Naive thymus-derived CD8-positive, alpha-beta T cell (primary cell): Measurements from ENCODE around the gene RAB11FIP2. TPM values are rescaled to one million over a fixed set of nuclear protein-coding genes. Genes with fewer than 3 reads are reported as not detected.

Experiments
- ATAC-seq, 2 donors: fragments of 150-1000 bp; cut with Tn5 transposase in 1 of 2; sonication (Bioruptor Pico), chemical (Tn5 transposase) in 1 of 2; 1 replicate in 1 of 2; 2 replicates in 1 of 2; pipeline ENCODE4 v1.10.0; 2021; ENCODE audit warnings: mild to moderate bottlenecking in 2 of 2, moderate library complexity in 2 of 2
- POLR2A ChIA-PET: fragments of 350-600 bp; sonication (Branson Sonifier 250); formaldehyde crosslinking; loops from one replicate; lab custom pipeline; 2021; ENCODE audit warnings: antibody characterized with exemption; lab: Charles Lee
- DNase-seq, 10 donors: peaks; one replicate each; pipeline versions ENCODE4 v3.0.0 to v3.0.0-alpha.2; 2020 to 2022
- H3K27ac Mint-ChIP-seq, 10 donors: one replicate each; pipeline ENCODE4 v1.8.0; 2020 to 2022; ENCODE audit warnings: mild to moderate bottlenecking in 10 of 10, mixed read lengths in 10 of 10, moderate library complexity in 4 of 10, inconsistent platforms in 1 of 10
- H3K27me3 Mint-ChIP-seq, 5 donors: one replicate each; pipeline ENCODE4 v1.8.0; 2021 to 2022; ENCODE audit warnings: mixed read lengths in 5 of 5
- H3K36me3 Mint-ChIP-seq, 3 donors: one replicate each; pipeline ENCODE4 v1.8.0; 2020 to 2022; ENCODE audit warnings: mixed read lengths in 3 of 3, mild to moderate bottlenecking in 2 of 3, inconsistent platforms in 1 of 3
- H3K4me1 Mint-ChIP-seq, 4 donors: one replicate each; pipeline ENCODE4 v1.8.0; 2021 to 2022; ENCODE audit warnings: mixed read lengths in 4 of 4
- H3K4me3 Mint-ChIP-seq, 10 donors: one replicate each; pipeline ENCODE4 v1.8.0; 2020 to 2022; ENCODE audit warnings: mild to moderate bottlenecking in 10 of 10, mixed read lengths in 10 of 10, moderate library complexity in 6 of 10, inconsistent platforms in 1 of 10
- H3K9me3 Mint-ChIP-seq, 9 donors: one replicate each; pipeline ENCODE4 v1.8.0; 2020 to 2022; ENCODE audit warnings: mixed read lengths in 9 of 9, mild to moderate bottlenecking in 3 of 9, inconsistent platforms in 1 of 9, moderate library complexity in 1 of 9
- polyA plus RNA-seq, 3 donors: library from polyadenylated mRNA; unstranded; fragments of 300-500 nt; fragmentation: Illumina TruSeq; gene quantifications; one replicate each; pipeline ENCODE4 v1.2.3, GENCODE V29; 2021
- total RNA-seq, 8 experiments: library from RNA in 2 of 8; stranded (reverse) in 2 of 8; gene quantifications; one replicate each; pipeline ENCODE4 v1.2.3 and lab custom pipeline; 2021 to 2026

The RAB11FIP2 gene
- total and polyA plus RNA-seq, 5 experiments from 2014 or later: 6.9 to 26.6 (median 11.3) TPM

- no peaks in the 10 kb centered on the region for H3K4me1 Mint-ChIP-seq
- no peak for DNase-seq
- H3K4me3 Mint-ChIP-seq: no peak overlapping the region
- H3K36me3 Mint-ChIP-seq: peaks cover 0 to 6% (median 0%) of the 10 kb centered on the region in 3 donors
- ATAC-seq: no peak
- peaks cover 10 to 28% (median 20%) of the 10 kb centered on the region in 5 donors for H3K27me3 Mint-ChIP-seq
- H3K27ac Mint-ChIP-seq: no peak overlapping the region
- peaks cover 0 to 8% (median 0%) of the 10 kb centered on the region in 9 donors for H3K9me3 Mint-ChIP-seq
- POLR2A ChIA-PET: no interaction called here
These were observed 78.2 kb downstream of the RAB11FIP2 start for GRCh38 chr10:117968354-117969182.

- Mint-ChIP-seq H3K9me3 (peaks cover 0 to 8% (median 0%) of the 10 kb centered on the region in 9 donors), H3K36me3 (peaks cover 0 to 6% (median 0%) of the 10 kb centered on the region in 3 donors), H3K4me1 (no peaks in the 10 kb centered on the region), H3K4me3 (no peak overlapping the region), H3K27me3 (peaks cover 10 to 34% (median 21%) of the 10 kb centered on the region in 5 donors), H3K27ac (no peak overlapping the region)
- DNase-seq (no peak), ATAC-seq (no peak)
- POLR2A ChIA-PET: no interaction called here
These were observed 79.5 kb downstream of the RAB11FIP2 start for GRCh38 chr10:117967149-117967650.

- Mint-ChIP-seq H3K36me3 (peaks cover 0 to 6% (median 0%) of the 10 kb centered on the region in 3 donors), H3K4me1 (no peaks in the 10 kb centered on the region), H3K27ac (no peak overlapping the region), H3K4me3 (no peak overlapping the region), H3K27me3 (peaks cover 5 to 34% (median 22%) of the 10 kb centered on the region in 5 donors), H3K9me3 (peaks cover 0 to 8% (median 0%) of the 10 kb centered on the region in 9 donors)
- ATAC-seq: no peak
- no peak for DNase-seq
- POLR2A ChIA-PET: no interaction called here
These were observed 80.8 kb downstream of the RAB11FIP2 start for GRCh38 chr10:117965984-117966383.

- Mint-ChIP-seq H3K9me3 (peaks cover 0 to 4% (median 0%) of the 10 kb centered on the region in 9 donors), H3K27ac (no peak overlapping the region), H3K36me3 (peaks cover 0 to 3% (median 0%) of the 10 kb centered on the region in 3 donors), H3K4me3 (no peak overlapping the region), H3K4me1 (no peaks in the 10 kb centered on the region), H3K27me3 (peaks cover 11 to 41% (median 17%) of the 10 kb centered on the region in 5 donors)
- no peak for DNase-seq
- no peak for ATAC-seq
- POLR2A ChIA-PET: no interaction called here
These were observed 82.2 kb downstream of the RAB11FIP2 start for GRCh38 chr10:117964536-117964935.

GRCh38 chr10:117960345-117960935 is 86.3 kb downstream of the RAB11FIP2 start:
- peaks cover 7 to 50% (median 19%) of the 10 kb centered on the region in 5 donors for H3K27me3 Mint-ChIP-seq
- no peak for DNase-seq
- no peak overlapping the region for H3K4me3 Mint-ChIP-seq
- H3K4me1 Mint-ChIP-seq: no peaks in the 10 kb centered on the region
- no peaks in the 10 kb centered on the region for H3K36me3 Mint-ChIP-seq
- ATAC-seq: no peak
- peaks cover 0 to 3% (median 0%) of the 10 kb centered on the region in 9 donors for H3K9me3 Mint-ChIP-seq
- POLR2A ChIA-PET: no interaction called here
- no peak overlapping the region for H3K27ac Mint-ChIP-seq

- ATAC-seq (no peak), DNase-seq (no peak)
- H3K36me3 Mint-ChIP-seq: no peaks in the 10 kb centered on the region
- H3K27ac Mint-ChIP-seq: no peak overlapping the region
- H3K4me3 Mint-ChIP-seq: no peak overlapping the region
- peaks cover 0 to 3% (median 0%) of the 10 kb centered on the region in 9 donors for H3K9me3 Mint-ChIP-seq
- peaks cover 11 to 50% (median 23%) of the 10 kb centered on the region in 5 donors for H3K27me3 Mint-ChIP-seq
- POLR2A ChIA-PET: no interaction called here
- no peaks in the 10 kb centered on the region for H3K4me1 Mint-ChIP-seq
These were observed 89.8 kb downstream of the RAB11FIP2 start for GRCh38 chr10:117956972-117957371.

- ATAC-seq (no peak), DNase-seq (no peak)
- Mint-ChIP-seq H3K36me3 (no peaks in the 10 kb centered on the region), H3K9me3 (peaks cover 0 to 3% (median 0%) of the 10 kb centered on the region in 9 donors), H3K4me3 (no peak overlapping the region), H3K27ac (no peak overlapping the region), H3K4me1 (no peaks in the 10 kb centered on the region), H3K27me3 (peaks cover 21 to 41% (median 23%) of the 10 kb centered on the region in 5 donors)
- POLR2A ChIA-PET: no interaction called here
These were observed 91.6 kb downstream of the RAB11FIP2 start for GRCh38 chr10:117955176-117955575.
